GM21515 (cell line): ENCODE data around the gene CTNNBIP1.
A peak's percentile ranks its signal among the peaks of the same experiment; 100 is the strongest.

Experiments used
- ATAC-seq: cut with Tn5 transposase; IDR thresholded peaks from one replicate; pipeline ENCODE4 v1.9.1; 2021; ENCODE audit not compliant: unreplicated experiment

Gene CTNNBIP1

GRCh38 chr1:9881838-9882249 lies 28.2 kb downstream of the CTNNBIP1 start:
- ATAC-seq, result no peak

GRCh38 chr1:9878404-9878803 lies 31.7 kb downstream of the CTNNBIP1 start:
- no peak for ATAC-seq

- ATAC-seq, result no peak
Measured at GRCh38 chr1:9877962-9878361, 32.1 kb downstream of the CTNNBIP1 start.

- no peak for ATAC-seq
Measured at GRCh38 chr1:9875636-9876000, 34.5 kb downstream of the CTNNBIP1 start.

GRCh38 chr1:9874959-9875635 lies 35.0 kb downstream of the CTNNBIP1 start:
- no peak for ATAC-seq

GRCh38 chr1:9874412-9874811 lies 35.7 kb downstream of the CTNNBIP1 start:
- ATAC-seq, result no peak

GRCh38 chr1:9873992-9874391 lies 36.1 kb downstream of the CTNNBIP1 start:
- no peak for ATAC-seq

GRCh38 chr1:9873385-9873784 lies 36.7 kb downstream of the CTNNBIP1 start:
- no peak for ATAC-seq

- ATAC-seq, result no peak
Measured at GRCh38 chr1:9872430-9873165, 37.5 kb downstream of the CTNNBIP1 start.

GRCh38 chr1:9871707-9872425 lies 38.2 kb downstream of the CTNNBIP1 start:
- ATAC-seq, result no peak

- ATAC-seq, result no peak
Measured at GRCh38 chr1:9871021-9871420, 39.0 kb downstream of the CTNNBIP1 start.

GRCh38 chr1:9870572-9870971 lies 39.5 kb downstream of the CTNNBIP1 start:
- no peak for ATAC-seq

- ATAC-seq, result no peak
Measured at GRCh38 chr1:9869831-9870251, 40.2 kb downstream of the CTNNBIP1 start.

GRCh38 chr1:9868244-9868590 lies 41.9 kb downstream of the CTNNBIP1 start:
- ATAC-seq, result no peak

GRCh38 chr1:9867408-9868243 lies 42.4 kb downstream of the CTNNBIP1 start:
- ATAC-seq, result peak; percentile 67

- ATAC-seq, result no peak
Measured at GRCh38 chr1:9866836-9867235, 43.2 kb downstream of the CTNNBIP1 start.

GRCh38 chr1:9865724-9866123 lies 44.3 kb downstream of the CTNNBIP1 start:
- ATAC-seq, result no peak

GRCh38 chr1:9863371-9863770 lies 46.7 kb downstream of the CTNNBIP1 start:
- no peak for ATAC-seq

- no peak for ATAC-seq
Measured at GRCh38 chr1:9861360-9861759, 48.7 kb downstream of the CTNNBIP1 start.

- ATAC-seq, result no peak
Measured at GRCh38 chr1:9860887-9861286, 49.2 kb downstream of the CTNNBIP1 start.
